NCI-H1436 (cell line): ENCODE results near the gene NFAT5.

Experiments used
- DNase-seq: peaks from one replicate; lab custom pipeline; 2025; lab: John Stamatoyannopoulos, UW

The NFAT5 gene

DNA sequence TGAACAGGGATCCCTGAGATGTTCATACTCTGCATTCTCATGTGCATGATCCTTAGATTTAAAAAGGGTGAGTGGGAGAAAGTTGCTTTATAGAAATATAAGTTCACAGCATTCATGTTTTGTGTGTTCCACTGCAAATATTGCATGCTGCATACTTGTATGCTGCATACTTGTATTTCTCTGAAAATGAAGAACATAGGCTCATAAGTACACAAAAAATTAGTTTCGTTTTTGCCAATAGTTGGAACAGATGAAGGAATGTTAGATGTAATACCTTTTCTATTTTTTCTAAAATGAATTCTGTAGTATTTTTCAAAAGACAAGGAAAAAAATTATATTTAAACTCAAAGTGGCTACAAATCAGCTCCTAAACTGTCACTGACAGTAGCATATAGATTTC lies 79.0 kb downstream of the NFAT5 start:
- no peak for DNase-seq

DNA sequence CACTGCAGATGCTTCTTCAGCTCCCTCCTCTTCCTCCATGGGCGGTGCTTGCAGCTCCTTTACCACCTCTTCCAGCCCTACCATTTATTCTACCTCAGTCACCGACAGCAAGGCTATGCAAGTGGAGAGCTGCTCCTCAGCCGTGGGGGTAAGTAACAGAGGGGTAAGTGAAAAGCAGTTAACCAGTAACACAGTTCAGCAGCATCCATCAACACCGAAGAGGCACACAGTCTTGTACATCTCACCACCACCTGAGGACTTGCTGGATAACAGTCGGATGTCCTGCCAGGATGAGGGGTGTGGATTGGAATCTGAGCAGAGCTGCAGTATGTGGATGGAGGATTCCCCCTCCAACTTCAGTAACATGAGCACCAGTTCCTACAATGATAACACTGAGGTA lies 81.3 kb downstream of the NFAT5 start:
- DNase-seq, result no peak

DNA sequence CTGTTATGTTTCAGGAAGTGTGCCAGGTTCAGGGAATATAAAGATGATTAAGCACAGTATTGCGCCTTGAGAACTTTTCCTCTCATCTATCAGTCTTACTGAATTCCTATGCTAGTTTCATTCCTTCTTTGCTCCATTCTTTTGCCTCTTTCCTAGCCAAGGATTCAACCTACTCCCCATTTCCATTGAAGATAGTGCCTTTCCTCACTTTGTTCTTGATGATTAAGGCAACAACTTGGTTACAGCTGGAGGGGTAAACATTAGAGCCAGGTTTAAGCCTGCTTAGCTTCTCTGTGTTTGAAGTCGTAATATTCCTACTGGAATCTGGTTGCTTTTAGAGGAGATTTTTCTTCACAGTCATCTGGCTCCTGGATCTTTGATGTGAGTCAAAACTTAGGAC lies 85.5 kb downstream of the NFAT5 start:
- no peak for DNase-seq

DNA sequence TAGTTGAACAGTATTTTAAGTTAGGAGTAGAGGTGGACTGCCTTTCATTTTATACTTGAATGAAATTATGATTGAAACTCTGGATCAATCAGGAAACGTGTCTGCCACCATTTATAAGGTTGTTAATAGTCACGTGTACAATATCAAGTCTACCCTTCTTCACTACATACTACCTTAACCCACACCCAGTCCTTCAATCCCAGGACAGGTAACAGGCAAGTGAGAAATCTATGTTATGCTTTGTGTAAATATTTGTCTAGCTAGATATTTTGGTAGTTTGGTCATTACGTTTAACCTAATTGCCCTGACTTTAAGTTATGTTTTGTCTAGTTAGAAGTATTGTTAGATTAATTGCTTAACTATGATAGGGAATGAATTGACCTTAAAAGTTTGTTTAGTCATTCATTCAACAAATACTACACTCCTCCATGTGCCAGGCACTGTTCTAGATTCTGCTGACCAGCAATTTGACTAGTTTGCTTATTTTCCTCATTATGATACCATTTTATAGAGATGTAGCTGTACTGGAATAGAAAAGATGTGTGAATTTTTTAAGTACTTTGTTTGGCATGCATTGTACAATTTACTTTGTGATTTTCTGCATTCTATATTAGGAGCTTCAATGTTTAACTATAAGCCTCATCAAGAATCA lies 88.6 kb downstream of the NFAT5 start:
- no peak for DNase-seq

DNA sequence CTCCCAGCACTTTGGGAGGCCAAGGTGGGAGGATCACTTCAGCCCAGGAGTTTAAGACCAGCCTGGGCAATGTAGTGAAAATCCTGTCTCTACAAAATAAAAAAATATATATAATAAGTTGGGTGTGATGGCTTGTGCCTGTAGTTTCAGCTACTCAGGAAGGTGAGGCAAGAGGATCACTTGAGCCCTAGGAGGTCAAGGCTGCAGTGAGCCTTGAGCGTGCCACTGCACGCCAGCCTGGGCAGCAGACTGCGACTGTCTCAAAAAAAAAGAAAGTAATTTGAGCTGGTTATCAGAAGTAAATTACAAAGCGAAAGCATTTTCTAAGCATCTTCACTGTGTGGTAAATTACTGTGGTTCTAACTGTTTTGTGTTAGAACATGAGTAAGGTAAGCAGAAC lies 94.4 kb downstream of the NFAT5 start:
- DNase-seq, result no peak

DNA sequence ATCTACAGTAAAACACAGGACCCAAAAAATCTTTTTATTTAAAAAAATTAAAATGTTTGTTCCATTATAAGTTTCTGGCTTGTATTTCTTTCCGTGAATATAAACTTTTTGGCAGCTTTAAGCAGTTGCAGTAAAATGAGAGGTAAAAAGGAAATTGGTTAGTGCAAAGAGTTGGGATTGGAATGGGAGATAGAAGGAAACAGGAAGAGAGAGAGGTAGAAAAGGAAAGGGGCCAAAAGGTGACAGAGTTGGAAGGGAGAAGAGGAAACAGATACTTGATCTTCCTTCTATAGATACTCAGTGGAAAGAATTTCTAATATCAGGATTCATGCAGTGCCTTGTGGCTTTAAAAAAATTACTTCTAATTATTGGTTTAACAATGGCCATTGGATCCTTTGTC lies 97.1 kb downstream of the NFAT5 start:
- DNase-seq, result no peak

DNA sequence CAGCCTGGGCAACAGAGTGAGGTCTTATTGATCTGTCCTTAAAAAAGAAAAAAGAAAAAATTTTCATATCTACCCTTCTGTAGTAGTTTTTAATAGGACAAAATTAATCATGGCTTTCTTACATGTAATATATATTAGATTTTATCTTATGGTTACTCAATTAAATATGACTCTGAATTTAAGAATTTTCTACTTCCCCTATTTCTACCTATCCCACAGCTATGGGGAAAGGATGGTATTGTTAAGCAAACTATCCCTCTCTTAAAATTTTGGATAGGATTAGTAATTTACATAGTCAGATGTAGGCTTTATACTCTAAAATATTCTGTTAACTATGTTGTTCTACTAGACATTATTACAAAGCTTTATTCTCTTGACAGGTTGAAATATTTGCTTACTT lies 98.1 kb downstream of the NFAT5 start:
- DNase-seq, result no peak

DNA sequence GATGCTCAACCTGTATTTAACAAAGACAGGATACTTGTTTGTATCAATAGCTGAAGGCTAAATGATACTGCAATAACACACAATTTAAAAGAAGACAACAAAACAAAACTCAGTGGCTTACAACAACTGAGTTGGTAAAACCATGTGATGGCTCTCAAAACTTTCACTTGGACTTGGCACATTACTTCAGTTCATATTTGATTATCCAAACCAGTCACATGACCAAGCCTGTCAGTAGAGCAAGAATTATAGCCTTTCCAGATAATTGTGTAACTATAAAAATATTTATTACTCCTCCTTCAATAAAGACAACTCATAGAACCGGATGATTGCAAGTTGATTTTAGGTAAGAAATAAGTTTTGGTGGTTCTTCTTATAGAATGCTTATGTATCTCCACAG lies 103.8 kb downstream of the NFAT5 start:
- no peak for DNase-seq

DNA sequence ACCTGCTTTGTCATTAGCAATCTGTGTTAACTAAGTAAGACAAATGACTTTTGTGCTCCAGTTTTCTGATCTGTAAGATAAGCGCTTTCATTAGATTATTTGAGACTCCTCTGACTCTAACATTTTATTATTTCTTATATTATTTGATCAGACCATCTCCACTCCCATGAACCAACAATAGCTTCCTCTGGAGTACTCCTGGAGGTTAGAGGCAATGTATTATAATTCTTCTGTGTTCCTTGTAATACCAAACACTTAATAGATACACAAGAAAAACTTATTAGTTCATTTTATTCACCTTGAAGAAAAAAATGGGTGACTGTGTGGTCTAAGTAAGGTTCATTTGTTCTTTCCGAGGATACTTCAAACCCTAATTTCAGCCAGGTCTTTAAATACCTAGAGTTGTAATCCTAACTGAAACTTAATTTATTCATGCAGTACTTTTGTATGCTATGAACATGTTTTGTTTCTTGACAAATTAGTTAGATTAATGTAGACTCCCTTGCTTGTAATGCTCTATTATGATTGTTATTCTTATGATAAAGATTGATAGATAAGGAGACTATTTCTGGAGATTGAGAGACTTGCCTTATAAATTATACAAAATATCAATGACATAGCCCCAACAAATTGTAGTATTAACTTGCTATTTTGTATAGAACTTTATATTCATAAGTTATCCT lies 106.7 kb downstream of the NFAT5 start:
- DNase-seq, result no peak

DNA sequence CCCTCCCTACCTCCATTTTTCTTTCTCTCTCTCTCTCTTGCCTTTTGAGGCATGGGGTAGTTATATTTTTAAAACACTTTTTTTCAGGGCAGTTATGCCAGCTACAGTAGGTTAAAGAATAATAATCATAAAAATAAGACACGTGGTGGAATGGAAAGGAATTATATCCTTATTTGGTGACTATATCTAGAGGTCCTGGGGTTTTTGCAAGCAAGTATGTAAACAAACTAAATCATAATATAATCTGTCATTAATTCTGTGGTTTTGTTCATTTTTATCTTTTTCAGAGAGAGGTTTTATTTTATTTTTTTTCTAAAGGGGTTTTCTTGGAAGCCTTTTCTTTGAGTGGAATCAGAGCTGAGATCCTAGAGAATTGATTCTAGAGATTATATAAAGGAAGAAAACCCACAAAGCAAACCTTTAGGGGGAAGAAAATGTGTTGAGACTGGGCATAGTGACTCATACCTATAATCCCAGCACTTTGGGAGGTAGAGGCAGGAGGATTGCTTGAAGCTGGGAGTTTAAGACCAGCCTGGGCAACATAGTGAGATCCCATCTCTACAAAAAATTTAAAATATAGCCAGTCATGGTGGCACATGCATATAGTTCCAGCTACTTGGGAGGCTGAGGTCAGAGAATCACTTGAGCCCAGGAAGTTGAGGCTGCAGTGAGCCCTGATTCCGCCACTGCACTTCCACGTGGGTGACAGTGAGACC lies 107.4 kb downstream of the NFAT5 start:
- no peak for DNase-seq

DNA sequence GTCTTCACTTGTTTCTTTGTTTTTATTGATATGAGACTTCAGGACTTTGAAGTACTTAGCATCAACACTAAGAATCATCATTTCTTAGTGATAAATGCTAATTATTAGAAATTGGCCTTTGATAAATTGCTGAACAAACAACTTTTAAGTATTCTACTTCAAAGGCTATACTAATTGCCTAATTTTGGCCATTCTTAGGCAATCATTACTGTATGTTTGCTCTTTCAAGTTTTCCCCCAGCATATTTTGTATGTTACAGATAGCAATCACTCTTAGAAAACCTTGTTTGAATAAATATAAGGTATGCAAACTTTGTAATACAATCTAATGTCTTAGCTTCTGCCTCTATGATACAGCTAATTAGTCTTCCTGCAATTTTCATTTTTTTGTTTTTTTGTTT lies 114.6 kb downstream of the NFAT5 start:
- DNase-seq, result no peak

DNA sequence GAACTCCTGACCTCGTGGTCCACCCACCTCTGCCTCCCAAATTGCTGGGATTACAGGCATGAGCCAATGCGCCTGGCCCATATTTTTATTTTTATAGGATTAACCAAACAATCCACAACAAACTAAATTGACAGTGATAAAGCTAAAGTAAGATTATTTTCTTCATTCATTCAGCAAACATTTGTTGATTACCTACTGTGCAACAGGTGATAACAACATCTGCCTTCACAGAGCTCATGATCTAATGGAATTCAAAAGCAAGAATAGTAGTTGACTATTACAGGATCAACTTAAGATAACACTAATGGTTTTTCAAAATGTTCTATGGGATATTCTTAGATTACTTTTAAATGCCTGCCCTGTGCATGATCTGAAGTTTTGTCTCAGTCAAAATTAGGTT lies 122.8 kb downstream of the NFAT5 start:
- DNase-seq, result no peak

DNA sequence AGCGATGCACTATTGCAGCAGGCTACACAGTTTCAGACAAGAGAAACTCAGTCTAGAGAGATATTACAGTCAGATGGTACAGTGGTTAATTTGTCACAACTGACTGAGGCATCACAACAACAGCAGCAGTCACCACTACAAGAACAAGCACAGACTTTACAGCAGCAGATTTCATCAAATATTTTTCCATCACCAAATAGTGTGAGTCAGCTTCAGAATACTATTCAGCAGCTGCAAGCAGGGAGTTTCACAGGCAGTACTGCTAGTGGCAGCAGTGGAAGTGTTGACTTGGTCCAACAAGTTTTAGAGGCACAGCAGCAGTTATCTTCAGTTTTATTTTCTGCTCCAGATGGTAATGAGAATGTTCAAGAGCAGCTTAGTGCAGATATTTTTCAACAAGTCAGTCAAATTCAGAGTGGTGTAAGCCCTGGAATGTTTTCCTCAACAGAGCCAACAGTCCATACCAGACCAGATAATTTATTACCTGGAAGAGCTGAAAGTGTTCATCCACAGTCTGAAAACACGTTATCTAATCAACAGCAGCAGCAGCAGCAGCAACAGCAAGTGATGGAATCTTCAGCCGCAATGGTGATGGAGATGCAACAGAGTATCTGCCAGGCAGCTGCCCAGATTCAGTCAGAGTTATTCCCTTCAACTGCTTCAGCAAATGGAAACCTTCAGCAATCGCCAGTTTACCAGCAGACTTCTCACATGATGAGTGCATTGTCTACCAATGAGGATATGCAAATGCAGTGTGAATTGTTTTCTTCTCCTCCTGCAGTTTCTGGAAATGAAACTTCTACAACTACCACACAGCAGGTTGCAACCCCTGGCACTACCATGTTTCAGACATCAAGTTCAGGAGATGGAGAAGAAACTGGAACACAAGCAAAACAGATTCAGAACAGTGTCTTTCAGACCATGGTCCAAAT lies 126.5 kb downstream of the NFAT5 start:
- no peak for DNase-seq

DNA sequence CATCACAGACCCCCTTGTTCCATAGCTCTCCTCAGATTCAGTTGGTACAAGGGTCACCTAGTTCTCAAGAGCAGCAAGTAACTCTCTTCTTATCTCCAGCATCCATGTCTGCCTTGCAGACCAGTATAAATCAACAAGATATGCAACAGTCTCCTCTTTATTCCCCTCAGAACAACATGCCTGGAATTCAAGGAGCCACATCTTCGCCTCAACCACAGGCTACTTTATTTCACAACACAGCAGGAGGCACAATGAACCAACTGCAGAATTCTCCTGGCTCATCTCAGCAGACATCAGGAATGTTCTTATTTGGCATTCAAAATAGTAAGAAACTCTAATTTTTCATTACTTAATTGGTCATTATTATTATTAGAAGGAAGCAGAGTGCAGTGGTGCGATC lies 128.2 kb downstream of the NFAT5 start:
- DNase-seq, result no peak

DNA sequence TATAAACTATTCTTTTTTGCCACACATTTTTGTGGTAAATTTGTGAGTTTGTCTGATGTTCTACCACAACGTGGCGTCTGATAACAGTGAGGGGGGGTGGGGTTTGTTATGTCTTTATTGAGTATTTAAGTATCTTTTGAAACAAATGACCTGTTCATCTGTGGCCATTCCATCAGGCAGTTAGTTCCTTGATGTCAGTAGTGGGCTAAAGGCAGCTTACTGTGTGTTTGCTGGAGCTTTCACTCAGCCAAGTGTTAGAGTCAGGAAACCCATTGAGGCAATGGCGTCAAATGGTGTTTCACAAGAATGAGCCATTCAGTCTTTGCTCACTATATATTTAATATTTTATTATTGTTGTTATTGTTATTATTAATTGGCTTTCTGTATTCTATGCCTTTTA lies 132.6 kb downstream of the NFAT5 start:
- no peak for DNase-seq

DNA sequence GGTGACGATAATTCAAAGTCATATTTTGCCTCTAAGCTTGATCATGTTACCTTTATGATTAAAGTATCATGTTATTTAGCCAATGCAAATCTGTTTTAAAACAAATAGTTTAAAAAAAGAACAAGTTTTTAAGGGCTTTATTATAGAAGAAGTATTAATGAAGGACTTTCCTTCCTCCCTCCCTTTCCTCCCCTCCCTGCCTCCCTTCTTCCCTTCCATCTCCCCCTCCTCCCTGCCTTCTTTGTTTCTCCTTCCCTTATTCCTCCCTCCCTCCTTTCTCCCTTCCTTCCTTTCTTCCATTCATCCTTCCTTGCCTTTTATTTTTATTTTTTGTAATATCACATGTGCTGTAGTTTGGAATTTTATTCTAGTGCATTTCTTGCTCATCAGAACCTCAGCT lies 134.1 kb downstream of the NFAT5 start:
- no peak for DNase-seq

DNA sequence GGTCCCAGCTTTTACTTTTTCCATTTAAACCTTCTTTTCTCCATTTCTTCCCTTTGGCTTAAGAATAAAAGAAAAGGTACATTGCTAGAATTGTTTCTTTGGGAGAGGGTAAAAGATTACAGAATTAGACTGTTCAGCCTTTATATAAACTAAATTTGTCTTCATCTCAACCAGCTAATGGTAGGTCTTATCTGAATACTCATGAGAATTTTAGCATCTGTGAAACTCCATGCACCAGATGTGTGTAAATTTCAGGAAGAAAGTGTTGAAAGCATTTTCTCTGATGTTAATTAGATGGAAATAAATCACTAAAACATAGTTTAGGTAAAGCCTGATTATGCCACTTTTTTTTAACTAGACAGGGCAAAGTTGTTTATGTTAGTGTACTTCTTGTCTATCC lies 135.7 kb downstream of the NFAT5 start:
- no peak for DNase-seq

DNA sequence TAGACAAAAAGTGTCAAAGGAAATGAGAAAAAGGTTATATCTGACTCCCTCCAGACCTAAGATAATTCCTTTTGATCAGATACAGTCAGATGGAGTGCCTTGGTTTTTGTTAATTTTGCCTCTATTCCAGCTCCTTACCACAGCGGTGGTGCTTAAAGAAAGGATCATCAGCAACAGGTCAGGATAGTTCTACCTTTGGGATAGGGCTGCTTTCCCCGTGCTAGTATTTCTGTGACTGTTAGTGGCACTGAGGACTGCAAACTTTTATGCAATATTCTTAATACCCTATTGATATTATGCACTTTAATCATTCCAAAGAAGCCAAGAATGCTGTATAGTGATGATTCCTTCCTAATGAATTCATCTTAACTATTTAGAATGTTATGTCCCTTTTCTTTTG lies 136.1 kb downstream of the NFAT5 start:
- no peak for DNase-seq

DNA sequence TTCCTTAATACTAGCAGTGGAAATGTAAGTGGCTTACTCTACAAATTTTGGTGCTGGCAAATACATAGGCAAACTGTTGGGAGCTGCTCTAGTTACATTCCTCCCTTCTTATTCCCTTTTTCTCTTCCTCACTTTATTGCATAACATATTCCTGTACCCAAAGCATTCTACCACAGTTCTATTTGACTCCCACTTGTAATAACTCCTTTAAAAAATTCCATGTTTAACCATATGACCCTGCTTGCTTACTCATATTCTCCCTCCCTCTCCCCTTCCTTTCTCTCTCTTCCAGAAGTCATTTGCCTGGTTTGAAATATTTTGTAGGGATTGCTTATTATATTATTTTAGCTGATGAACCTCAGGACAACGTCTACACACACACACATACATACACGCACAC lies 137.9 kb downstream of the NFAT5 start:
- no peak for DNase-seq

DNA sequence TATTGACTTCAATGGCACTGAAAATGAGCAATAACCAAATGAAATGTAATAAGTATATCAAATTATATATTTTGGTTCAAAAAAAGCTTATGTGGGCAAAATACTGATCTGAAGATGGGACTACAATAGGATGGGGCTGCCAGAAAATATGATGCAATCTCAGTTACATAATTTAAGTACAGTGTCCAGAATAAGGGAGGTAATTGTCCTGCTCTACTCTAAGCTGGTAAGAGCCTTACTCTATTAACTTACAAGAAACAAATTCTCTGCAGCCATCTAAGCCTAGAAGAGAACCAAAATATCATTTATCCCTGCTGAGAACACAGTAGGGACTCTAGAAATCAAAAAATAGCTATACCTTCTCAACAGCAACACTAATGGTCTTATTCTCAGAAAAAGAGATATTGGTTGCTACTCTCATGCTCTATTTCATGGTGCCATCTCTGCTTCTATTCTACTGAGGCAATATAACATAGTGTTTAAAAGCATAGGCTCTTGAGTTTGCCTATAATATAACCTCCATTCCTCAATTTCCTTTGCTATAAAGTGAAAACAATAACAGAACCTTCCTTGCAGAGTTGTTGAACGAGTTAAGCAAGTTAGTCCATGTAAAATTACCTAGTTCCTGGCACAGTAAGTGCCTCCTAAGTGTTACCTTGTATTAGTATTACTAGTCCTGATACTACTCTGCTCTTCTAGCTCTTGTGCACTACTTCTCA lies 140.6 kb downstream of the NFAT5 start:
- no peak for DNase-seq

DNA sequence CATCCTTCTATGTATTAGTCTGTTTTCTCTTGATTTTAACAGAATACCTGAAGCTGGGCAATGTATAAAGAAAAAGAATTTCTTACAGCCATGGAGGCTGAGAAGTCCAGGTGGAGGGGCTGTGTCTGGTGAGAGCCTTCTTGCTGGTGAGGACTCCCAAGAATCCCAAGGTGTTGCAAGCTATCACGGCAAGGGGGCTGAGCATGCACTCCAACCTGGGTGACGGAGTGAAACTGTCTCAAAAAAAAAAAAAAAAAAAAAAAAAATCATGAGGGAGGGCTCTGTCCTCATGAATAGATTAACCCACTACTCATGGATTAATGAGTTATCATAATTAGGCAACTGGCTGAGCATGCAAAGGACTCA lies 141.2 kb downstream of the NFAT5 start:
- no peak for DNase-seq
